ENCODE data around the gene ORMDL2. TPM values are rescaled to one million over a fixed set of nuclear protein-coding genes. Genes with fewer than 3 reads are reported as not detected.
A peak's percentile ranks its signal among the peaks of the same experiment; 100 is the strongest.

ORMDL2 gene
- total and polyA plus RNA-seq, 10 of the 15 experiments (the other 5 are each of a cell fraction or from before 2014, with no cell fraction given): 15.0 to 135 (median 33.9) TPM

- no peak overlapping the region for H3K27ac ChIP-seq (ENCODE audit: control insufficient read depth, insufficient read depth)
- BruUV-seq (replicated peaks): TSS peak; percentile 24
- H4K20me1 ChIP-seq (ENCODE audit: control insufficient read depth, insufficient read depth): no peaks in the 10 kb centered on the region
- H3K36me3 ChIP-seq (ENCODE audit: control insufficient read depth in 2 of 2, insufficient read depth in 2 of 2, low read length in 1 of 2): peaks cover 0 to 24% of the 10 kb centered on the region in 2 experiments
- ATAC-seq (no peak), FAIRE-seq (no peak), DNase-seq (ENCODE audit: low read depth, low spot score) (no peak)
- no peak for TF ChIP-seq ZBTB4 (CRISPR knock-in tag; IDR thresholded peaks at IDR 0.05)
- peak; percentile 32; the same call in 1 of the 2 replicates for TF ChIP-seq SMC3 (IDR thresholded peaks at IDR 0.05; ENCODE audit: borderline replicate concordance, low read length)
- peak; percentile 14 to 36 (median 19); a peak in 3 of 6 replicates for TF ChIP-seq CTCF (IDR thresholded peaks at IDR 0.05 in 2 of 3, conservative IDR thresholded peaks at IDR 0.05 in 1 of 3; ENCODE audit: control insufficient read depth in 2 of 3, extremely low read depth in 1 of 3, insufficient read depth in 1 of 3, low read depth in 3 of 3, low read length in 3 of 3)
- peak; percentile 47 for TF ChIP-seq RAD21 (IDR thresholded peaks at IDR 0.05; ENCODE audit: insufficient read depth, low read depth, low read length)
- H3K4me2 ChIP-seq (ENCODE audit: control insufficient read depth, insufficient read depth): no peak overlapping the region
- H2AFZ ChIP-seq (ENCODE audit: control insufficient read depth, low read depth, low read length): no peak overlapping the region
- SMC1A ChIA-PET (ENCODE audit: uncharacterized antibody, unreplicated experiment): interaction anchor here (0.6 to 5.2 kb wide), 7 partner anchors 10 to 58 kb away, joined by 3 to 30 read pairs (median 5); partner anchors contain the start of genes ORMDL2 and SARNP
- H3K4me3 ChIP-seq: no peak overlapping the region
- intact Hi-C loops (cut with micrococcal nuclease; ENCODE audit: unreplicated experiment): loop anchor here (5.0 kb wide), 1 partner anchor 60 kb away; no protein-coding TSS in a partner anchor
- no peaks in the 10 kb centered on the region for H3K4me1 ChIP-seq (ENCODE audit: control insufficient read depth, insufficient read depth, low read length)
- POLR2A ChIA-PET: interaction anchor here (1.1 kb wide), 1 partner anchor 128 kb away, joined by 3 read pairs; no protein-coding TSS in a partner anchor
- no peaks in the 10 kb centered on the region for H3K9me3 ChIP-seq (replicated peaks; ENCODE audit: control insufficient read depth, insufficient read depth, low read length)
- in situ Hi-C loops (cut with MboI): no loop called here
- no peaks in the 10 kb centered on the region for H3K27me3 ChIP-seq (replicated peaks in 1 of 2; ENCODE audit: control insufficient read depth in 2 of 2, insufficient read depth in 2 of 2, low read length in 1 of 2)
- peaks cover 2% of the 10 kb centered on the region for H3K79me2 ChIP-seq (ENCODE audit: control insufficient read depth, insufficient read depth, low read length)
- H3K9ac ChIP-seq (ENCODE audit: control insufficient read depth, insufficient read depth, low read length): no peak overlapping the region
- RAD21 ChIA-PET (ENCODE audit: unreplicated experiment): interaction anchor here (1.3 to 3.0 kb wide), 2 partner anchors 53 to 59 kb away, joined by 4 to 11 read pairs; no protein-coding TSS in a partner anchor
- CTCF ChIA-PET: interaction anchor here (0.6 to 6.7 kb wide), 15 partner anchors 9 to 772 kb away, joined by 3 to 65 read pairs (median 5); partner anchors contain the start of genes ORMDL2 and SARNP
- 89% methylated on average over 5 of the region's 5 CpGs for WGBS (ENCODE audit: insufficient coverage, insufficient replicate concordance, low lambda C conversion rate, missing lambda C conversion rate)
These were observed 20.8 kb upstream of the ORMDL2 start for GRCh38 chr12:55797068-55797467.

Measured in GM12878 (cell line).